ENCODE measurements around the gene U2AF2. TPM values are rescaled to one million over a fixed set of nuclear protein-coding genes. Genes with fewer than 3 reads are reported as not detected.

The U2AF2 gene
- total and polyA plus RNA-seq, 9 of the 15 experiments (the other 6 are each of a cell fraction or from before 2014, with no cell fraction given): 3.0 to 331 (median 157) TPM

GRCh38 chr19:55643003-55643886, 11.6 kb upstream of the U2AF2 start, which contains the start of gene ZNF581:
Gene ZNF581, plus strand, starts transcription at chr19:55643649. Its CDS starts 923 bp downstream, at chr19:55644572.
- ATAC-seq (peak; percentile 69), FAIRE-seq (peak; percentile 92), DNase-seq (ENCODE audit: extremely low read depth in 1 of 4, low spot score in 3 of 4) (peak; percentile 63 to 87 (median 79))
- H3K4me2 ChIP-seq (ENCODE audit: insufficient read depth, low read length): peak within 1 kb of the TSS; percentile 90
- peak within 1 kb of the TSS; percentile 88 to 98 for H3K9ac ChIP-seq (ENCODE audit: insufficient read depth in 1 of 2, low read depth in 2 of 2, low read length in 2 of 2)
- no TSS peak for BruUV-seq (replicated peaks)
- WGBS (ENCODE audit: insufficient coverage, low coverage, missing lambda C conversion rate): 3% methylated on average over 34 of the region's 56 CpGs
- H3K79me2 ChIP-seq (ENCODE audit: control insufficient read depth, insufficient read depth, low read length): peaks cover 79% of the 10 kb centered on the region
- ChIA-PET POLR2A (interaction anchor here (0.6 to 2.3 kb wide), 3 partner anchors 11 to 497 kb away, joined by 3 to 8 read pairs (median 4); partner anchors contain the start of gene U2AF2), CTCF (ENCODE audit: low intra/inter-chr PET ratio) (interaction anchor here (0.6 kb wide), 1 partner anchor 681 kb away, joined by 6 read pairs; no protein-coding TSS in a partner anchor)
- peaks cover 43 to 71% of the 10 kb centered on the region in 2 experiments for H3K4me1 ChIP-seq (replicated peaks in 1 of 2; ENCODE audit: control insufficient read depth in 2 of 2, insufficient read depth in 2 of 2, low read length in 2 of 2)
- H3K27ac ChIP-seq (ENCODE audit: extremely low read depth, low read depth, low read length): peak within 1 kb of the TSS; percentile 74
- no peaks in the 10 kb centered on the region for H3K9me3 ChIP-seq (replicated peaks; ENCODE audit: control insufficient read depth, insufficient read depth, low read depth, low read length)
- peak within 1 kb of the TSS; percentile 94 for H3K4me3 ChIP-seq
- peaks cover 36% of the 10 kb centered on the region; the same call in 2 of the 3 replicates for H3K36me3 ChIP-seq (ENCODE audit: control insufficient read depth, insufficient read depth, low read length)
- in situ Hi-C loops (cut with MboI) (loop anchor here (25.0 kb wide), 2 partner anchors 506 to 669 kb away; partner anchors contain the start of genes TNNT1 and ZSCAN5A), intact Hi-C loops (cut with micrococcal nuclease) (no loop called here)
- no peaks in the 10 kb centered on the region for H3K9me1 ChIP-seq (ENCODE audit: control insufficient read depth, insufficient read depth, low read length)
- H4K20me1 ChIP-seq (replicated peaks; ENCODE audit: control insufficient read depth, insufficient read depth, low read length): no peaks in the 10 kb centered on the region
- H2AFZ ChIP-seq (ENCODE audit: low read depth, low read length): 0 out of 2 replicates have a peak within 1 kb of the TSS, but pooled peaks have one; percentile 10
- no peaks in the 10 kb centered on the region for H3K27me3 ChIP-seq (ENCODE audit: control insufficient read depth in 2 of 2, insufficient read depth in 2 of 2, low read length in 2 of 2)
- no peak for TF ChIP-seq CLOCK (CRISPR knock-in tag; IDR thresholded peaks at IDR 0.05; ENCODE audit: borderline replicate concordance)
- TF ChIP-seq ETV1 (tag; conservative IDR thresholded peaks at IDR 0.05; ENCODE audit: low read depth): peak; percentile 75
- TF ChIP-seq ZNF134 (CRISPR knock-in tag; conservative IDR thresholded peaks at IDR 0.05): no peak
- no peak for TF ChIP-seq CEBPG (CRISPR knock-in tag; IDR thresholded peaks at IDR 0.05)
- TF ChIP-seq CEBPG (tag; conservative IDR thresholded peaks at IDR 0.05 in 1 of 2, IDR thresholded peaks at IDR 0.05 in 1 of 2): no peak
- no peak for TF ChIP-seq SETDB1 (IDR thresholded peaks at IDR 0.05; ENCODE audit: low read length)
- peak; percentile 91 for TF ChIP-seq ZNF407 (IDR thresholded peaks at IDR 0.05; ENCODE audit: low read depth)
- no peak for TF ChIP-seq RBM39 (optimal IDR thresholded peaks at IDR 0.05; ENCODE audit: low read depth, low read length)
- TF ChIP-seq POLR2A (conservative IDR thresholded peaks at IDR 0.05): peak; percentile 68
- TF ChIP-seq ZNF354B (CRISPR knock-in tag; IDR thresholded peaks at IDR 0.05): no peak

Measured in K562 (cell line).